Calu3 (cell line): Measurements from ENCODE around the gene ALK. TPM values are rescaled to one million over a fixed set of nuclear protein-coding genes. Genes with fewer than 3 reads are reported as not detected.

Experiments
- BruUV-seq: library from RNA; stranded (reverse); fragments of 400-500 nt; replicated peaks from 2 replicates; lab custom pipeline; 2021; lab: Mats Ljungman, UMichigan
- CTCF ChIA-PET: fragments of 300-600 bp; sonication (Branson Sonifier 250); formaldehyde crosslinking; loops from one replicate; lab custom pipeline; 2022; ENCODE audit warnings: antibody characterized with exemption; lab: Charles Lee
- DNase-seq: peaks from one replicate; pipeline ENCODE4 v3.0.0; 2022
- H3K27ac Mint-ChIP-seq: one replicate; pipeline ENCODE4 v1.8.0; 2022; ENCODE audit warnings: mixed read lengths; ENCODE audit not compliant: unreplicated experiment
- H3K27me3 Mint-ChIP-seq: one replicate; pipeline ENCODE4 v1.8.0; 2022; ENCODE audit warnings: mixed read lengths; ENCODE audit not compliant: unreplicated experiment
- H3K36me3 Mint-ChIP-seq: one replicate; pipeline ENCODE4 v1.8.0; 2022; ENCODE audit warnings: mild to moderate bottlenecking, moderate library complexity, mixed read lengths; ENCODE audit not compliant: insufficient read depth, unreplicated experiment
- H3K4me1 Mint-ChIP-seq: one replicate; pipeline ENCODE4 v1.8.0; 2022; ENCODE audit warnings: mild to moderate bottlenecking, low read depth, mixed read lengths; ENCODE audit not compliant: unreplicated experiment
- H3K4me3 Mint-ChIP-seq: one replicate; pipeline ENCODE4 v1.8.0; 2022; ENCODE audit warnings: mild to moderate bottlenecking, low read depth, moderate library complexity, mixed read lengths; ENCODE audit not compliant: unreplicated experiment
- H3K9me3 Mint-ChIP-seq: one replicate; pipeline ENCODE4 v1.8.0; 2022; ENCODE audit warnings: low read depth, mixed read lengths; ENCODE audit not compliant: unreplicated experiment
- intact Hi-C: fragments of 100-400 bp; cut with micrococcal nuclease; formaldehyde crosslinking; loops from one replicate; pipeline ENCODE4 v1.10.0; 2022; ENCODE audit not compliant: unreplicated experiment
- total RNA-seq: library from RNA; stranded (reverse); gene quantifications from 2 replicates; pipeline ENCODE4 v1.2.3, GENCODE V29; 2022
- TF ChIP-seq, protein P1 (sequence below): fragments of 200-600 bp; IDR thresholded peaks from one replicate; pipeline ENCODE4 v1.8.0; 2022; ENCODE audit warnings: antibody characterized with exemption; ENCODE audit not compliant: unreplicated experiment

ALK gene
- total RNA-seq, 1 experiment from 2014 or later = not detected

DNA sequence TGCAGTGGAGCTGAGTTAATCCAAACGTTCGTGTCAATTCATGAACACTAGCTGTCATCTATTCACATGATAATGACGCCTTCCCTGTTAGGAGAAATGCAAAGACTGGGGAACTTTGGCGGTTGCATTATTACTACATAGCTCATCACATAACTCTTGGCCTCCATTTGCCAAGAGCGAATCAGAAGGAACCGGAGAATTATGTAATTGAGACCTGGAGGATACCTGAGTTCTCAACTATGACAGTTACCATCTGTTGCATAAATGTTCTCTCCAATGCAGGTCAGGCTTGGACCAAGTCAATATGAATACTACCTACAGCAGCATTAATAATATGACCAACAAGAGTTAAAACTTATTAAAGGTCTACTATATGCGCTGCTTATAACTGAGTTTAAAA lies 531.7 kb downstream of the ALK start:
- intact Hi-C loops = no loop called here
- TF ChIP-seq, protein P1, sequence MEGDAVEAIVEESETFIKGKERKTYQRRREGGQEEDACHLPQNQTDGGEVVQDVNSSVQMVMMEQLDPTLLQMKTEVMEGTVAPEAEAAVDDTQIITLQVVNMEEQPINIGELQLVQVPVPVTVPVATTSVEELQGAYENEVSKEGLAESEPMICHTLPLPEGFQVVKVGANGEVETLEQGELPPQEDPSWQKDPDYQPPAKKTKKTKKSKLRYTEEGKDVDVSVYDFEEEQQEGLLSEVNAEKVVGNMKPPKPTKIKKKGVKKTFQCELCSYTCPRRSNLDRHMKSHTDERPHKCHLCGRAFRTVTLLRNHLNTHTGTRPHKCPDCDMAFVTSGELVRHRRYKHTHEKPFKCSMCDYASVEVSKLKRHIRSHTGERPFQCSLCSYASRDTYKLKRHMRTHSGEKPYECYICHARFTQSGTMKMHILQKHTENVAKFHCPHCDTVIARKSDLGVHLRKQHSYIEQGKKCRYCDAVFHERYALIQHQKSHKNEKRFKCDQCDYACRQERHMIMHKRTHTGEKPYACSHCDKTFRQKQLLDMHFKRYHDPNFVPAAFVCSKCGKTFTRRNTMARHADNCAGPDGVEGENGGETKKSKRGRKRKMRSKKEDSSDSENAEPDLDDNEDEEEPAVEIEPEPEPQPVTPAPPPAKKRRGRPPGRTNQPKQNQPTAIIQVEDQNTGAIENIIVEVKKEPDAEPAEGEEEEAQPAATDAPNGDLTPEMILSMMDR = no peak
- CTCF ChIA-PET = no interaction called here
- H3K36me3 Mint-ChIP-seq = no peaks in the 10 kb centered on the region
- no peaks in the 10 kb centered on the region for H3K4me1 Mint-ChIP-seq
- no peak overlapping the region for H3K4me3 Mint-ChIP-seq
- BruUV-seq = no TSS peak
- no peak for DNase-seq
- H3K27me3 Mint-ChIP-seq = peaks cover 95% of the 10 kb centered on the region
- no peaks in the 10 kb centered on the region for H3K9me3 Mint-ChIP-seq
- H3K27ac Mint-ChIP-seq = no peak overlapping the region

DNA sequence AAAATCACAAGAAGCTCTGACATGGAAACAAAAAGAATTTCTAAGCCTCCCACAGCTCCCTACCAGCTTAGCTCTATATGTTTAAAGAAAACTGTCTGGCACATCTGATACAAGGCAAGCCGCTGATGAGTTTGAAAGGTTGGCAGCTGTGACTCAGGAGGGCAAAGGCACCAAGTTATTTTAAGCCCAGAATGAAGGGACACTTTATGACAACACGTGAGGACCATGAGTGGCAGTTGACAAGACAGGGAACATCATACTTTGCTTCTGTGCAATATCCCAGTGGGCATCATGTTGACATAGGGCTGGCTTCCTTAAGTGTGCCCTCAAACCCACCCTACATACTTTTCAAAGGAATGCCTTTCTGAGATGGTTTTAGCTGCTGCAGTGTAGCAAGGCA lies 533.3 kb downstream of the ALK start:
- Mint-ChIP-seq H3K36me3 (no peaks in the 10 kb centered on the region), H3K4me1 (no peaks in the 10 kb centered on the region), H3K27me3 (peaks cover 95% of the 10 kb centered on the region), H3K4me3 (no peak overlapping the region), H3K27ac (no peak overlapping the region), H3K9me3 (no peaks in the 10 kb centered on the region)
- DNase-seq = no peak
- intact Hi-C loops = no loop called here
- TF ChIP-seq, protein P1 = no peak
- CTCF ChIA-PET = no interaction called here
- BruUV-seq = no TSS peak

DNA sequence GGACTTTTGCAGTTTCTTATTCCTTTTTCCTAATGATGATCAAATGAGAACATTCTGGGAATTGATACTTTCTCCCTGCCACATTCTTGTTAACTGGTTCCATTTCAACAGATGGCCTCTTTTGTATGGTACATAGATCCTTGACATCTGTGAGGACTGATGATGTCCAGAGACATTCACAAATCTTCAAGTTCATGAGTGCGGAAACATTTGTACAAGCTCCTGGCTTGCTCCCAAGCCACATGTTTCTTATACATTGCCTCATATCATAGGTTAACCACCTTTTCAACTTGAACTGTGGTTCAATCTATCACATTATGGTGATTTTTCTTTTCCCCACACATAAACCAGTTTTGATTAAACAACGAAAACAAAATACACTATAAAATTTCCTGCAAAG lies 538.9 kb downstream of the ALK start:
- Mint-ChIP-seq H3K27me3 (peaks cover 95% of the 10 kb centered on the region), H3K4me1 (no peaks in the 10 kb centered on the region), H3K36me3 (no peaks in the 10 kb centered on the region), H3K27ac (no peak overlapping the region), H3K4me3 (no peak overlapping the region), H3K9me3 (no peaks in the 10 kb centered on the region)
- BruUV-seq = no TSS peak
- DNase-seq = no peak
- CTCF ChIA-PET = no interaction called here
- TF ChIP-seq, protein P1 = no peak
- intact Hi-C loops = no loop called here

DNA sequence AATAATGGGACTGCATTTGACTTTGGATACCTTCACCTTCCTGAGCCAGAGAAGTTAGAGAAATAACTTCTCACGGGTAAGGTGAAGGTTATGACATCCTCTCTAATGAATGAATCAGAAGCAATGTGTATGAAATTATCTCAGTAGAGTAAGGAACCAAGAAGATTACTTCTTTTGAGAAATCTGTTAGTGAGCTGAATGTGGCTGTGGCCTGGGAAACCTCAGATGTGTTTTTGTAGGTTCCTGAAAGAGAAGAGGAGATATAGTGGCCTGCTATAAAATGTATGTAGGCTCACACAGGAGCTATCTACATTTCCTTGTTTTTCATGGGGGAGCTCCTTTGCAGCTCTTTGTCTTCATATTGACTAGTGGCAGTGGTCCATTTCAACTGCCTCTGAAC lies 543.6 kb downstream of the ALK start:
- TF ChIP-seq, protein P1 = no peak
- no peak for DNase-seq
- Mint-ChIP-seq H3K4me3 (no peak overlapping the region), H3K27ac (no peak overlapping the region), H3K4me1 (no peaks in the 10 kb centered on the region), H3K9me3 (no peaks in the 10 kb centered on the region), H3K36me3 (no peaks in the 10 kb centered on the region), H3K27me3 (peaks cover 96% of the 10 kb centered on the region)
- CTCF ChIA-PET = no interaction called here
- intact Hi-C loops = no loop called here
- no TSS peak for BruUV-seq
